MM.1S (cell line): ENCODE data around the gene PICALM.

Experiments
- EZH2 ChIP-seq: fragments of 300-600 bp; sonication (generic); optimal IDR thresholded peaks from 2 replicates; pipeline ENCODE3; 2017; ENCODE audit warnings: low read depth, mild to moderate bottlenecking, antibody characterized with exemption, low read length, mixed read lengths
- EZH2phosphoT487 ChIP-seq: fragments of 300-600 bp; sonication (generic); IDR thresholded peaks from 2 replicates; pipeline ENCODE4 v1.6.1; 2018; ENCODE audit warnings: antibody characterized with exemption, low read length
- TF ChIP-seq, protein P1 (sequence below): fragments of 300-600 bp; sonication (generic); IDR thresholded peaks from 2 replicates; pipeline ENCODE4 v1.5.1; 2016; ENCODE audit warnings: antibody characterized with exemption, low read length, mixed read lengths

DNA sequence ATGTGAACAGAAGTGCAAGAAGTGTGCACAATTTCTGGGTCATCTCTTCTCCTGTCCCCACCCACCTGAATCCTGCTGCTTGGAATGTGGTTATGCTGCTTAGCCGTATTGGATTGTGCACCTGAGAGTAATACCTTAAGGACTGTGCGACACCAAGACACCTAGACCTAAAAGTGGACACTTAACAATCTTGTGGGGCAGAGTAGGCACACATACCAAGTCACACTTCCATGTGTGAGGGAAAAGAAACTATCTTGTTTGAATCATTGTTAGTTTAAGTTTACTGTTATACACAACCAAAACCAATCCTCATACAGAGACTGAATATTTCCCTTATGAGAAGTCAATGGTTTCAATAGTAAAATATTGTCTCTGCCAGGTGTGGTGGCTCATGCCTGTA is 120.0 kb downstream of the PICALM start:
- TF ChIP-seq, protein P1, sequence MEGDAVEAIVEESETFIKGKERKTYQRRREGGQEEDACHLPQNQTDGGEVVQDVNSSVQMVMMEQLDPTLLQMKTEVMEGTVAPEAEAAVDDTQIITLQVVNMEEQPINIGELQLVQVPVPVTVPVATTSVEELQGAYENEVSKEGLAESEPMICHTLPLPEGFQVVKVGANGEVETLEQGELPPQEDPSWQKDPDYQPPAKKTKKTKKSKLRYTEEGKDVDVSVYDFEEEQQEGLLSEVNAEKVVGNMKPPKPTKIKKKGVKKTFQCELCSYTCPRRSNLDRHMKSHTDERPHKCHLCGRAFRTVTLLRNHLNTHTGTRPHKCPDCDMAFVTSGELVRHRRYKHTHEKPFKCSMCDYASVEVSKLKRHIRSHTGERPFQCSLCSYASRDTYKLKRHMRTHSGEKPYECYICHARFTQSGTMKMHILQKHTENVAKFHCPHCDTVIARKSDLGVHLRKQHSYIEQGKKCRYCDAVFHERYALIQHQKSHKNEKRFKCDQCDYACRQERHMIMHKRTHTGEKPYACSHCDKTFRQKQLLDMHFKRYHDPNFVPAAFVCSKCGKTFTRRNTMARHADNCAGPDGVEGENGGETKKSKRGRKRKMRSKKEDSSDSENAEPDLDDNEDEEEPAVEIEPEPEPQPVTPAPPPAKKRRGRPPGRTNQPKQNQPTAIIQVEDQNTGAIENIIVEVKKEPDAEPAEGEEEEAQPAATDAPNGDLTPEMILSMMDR: no peak
- TF ChIP-seq EZH2 (no peak), EZH2phosphoT487 (no peak)
